Hepatocyte (in vitro differentiated cells): ENCODE results near the gene KRTAP10-5. TPM values are rescaled to one million over a fixed set of nuclear protein-coding genes. Genes with fewer than 3 reads are reported as not detected.

Experiments used
- DNase-seq: peaks from one replicate; pipeline ENCODE4 v3.0.0-alpha.2; 2016; ENCODE audit warnings: low spot score
- H2AFZ ChIP-seq: fragments of 200-600 bp; sonication (generic); 2 replicates; pipeline ENCODE4 v1.6.0; 2016; ENCODE audit warnings: antibody characterized with exemption, mild to moderate bottlenecking
- H3K27ac ChIP-seq: fragments of 200-600 bp; sonication (generic); 2 replicates; pipeline ENCODE4 v1.5.1; 2016; ENCODE audit warnings: mild to moderate bottlenecking
- H3K27me3 ChIP-seq: fragments of 200-600 bp; sonication (generic); 2 replicates; pipeline ENCODE4 v1.6.1; 2016
- H3K36me3 ChIP-seq: fragments of 200-600 bp; sonication (generic); replicated peaks from 2 replicates; pipeline ENCODE4 v1.5.1; 2016; ENCODE audit warnings: low read depth; ENCODE audit not compliant: insufficient read depth
- H3K4me1 ChIP-seq: fragments of 200-600 bp; sonication (generic); 2 replicates; pipeline ENCODE4 v1.5.1; 2016; ENCODE audit warnings: mild to moderate bottlenecking, moderate library complexity; ENCODE audit not compliant: insufficient read depth
- H3K4me2 ChIP-seq: fragments of 200-600 bp; sonication (generic); 2 replicates; pipeline ENCODE4 v1.6.0; 2016
- H3K4me3 ChIP-seq: fragments of 200-600 bp; sonication (generic); 2 replicates; pipeline ENCODE4 v1.5.1; 2016; ENCODE audit warnings: mild to moderate bottlenecking
- H3K79me2 ChIP-seq: fragments of 200-600 bp; sonication (generic); 2 replicates; pipeline ENCODE4 v1.6.0; 2017; ENCODE audit warnings: mild to moderate bottlenecking
- H3K9me2 ChIP-seq: fragments of 200-600 bp; sonication (generic); replicated peaks from 2 replicates; pipeline ENCODE4 v1.6.0; 2017; ENCODE audit warnings: mild to moderate bottlenecking; ENCODE audit not compliant: insufficient read depth
- H3K9me3 ChIP-seq: fragments of 200-600 bp; sonication (generic); 2 replicates; pipeline ENCODE4 v1.5.1; 2016; ENCODE audit warnings: low read depth, mild to moderate bottlenecking
- H4K20me1 ChIP-seq: fragments of 200-600 bp; sonication (generic); 2 replicates; pipeline ENCODE4 v1.6.0; 2016; ENCODE audit warnings: mild to moderate bottlenecking; ENCODE audit not compliant: insufficient read depth, poor library complexity, severe bottlenecking
- EZH2 ChIP-seq: fragments of 200-600 bp; sonication (generic); IDR thresholded peaks from 2 replicates; pipeline ENCODE4 v1.6.1; 2016; ENCODE audit warnings: antibody characterized with exemption, mild to moderate bottlenecking, borderline replicate concordance
- EZH2phosphoT487 ChIP-seq: fragments of 200-600 bp; sonication (generic); IDR thresholded peaks from one replicate; pipeline ENCODE4 v1.6.1; 2018; ENCODE audit warnings: antibody characterized with exemption, mild to moderate bottlenecking, low read depth, moderate library complexity; ENCODE audit not compliant: unreplicated experiment, severe bottlenecking
- WGBS: methylation state at CpG from one replicate; pipeline ENCODE4 v1.1.6; 2016; ENCODE audit warnings: low lambda C conversion rate; ENCODE audit errors: missing lambda C conversion rate; 5-methylcytosine and 5-hydroxymethylcytosine counted together
- polyA plus RNA-seq: library from polyadenylated mRNA; unstranded; fragments of >200 nt; fragmentation: Nextera tagmentation; extraction: Ambion mirVana; gene quantifications from 2 replicates; pipeline ENCODE4 v1.2.1, GENCODE V29; 2016
- total RNA-seq: library from RNA; depleted of rRNA; stranded (reverse); fragments of >200 nt; gene quantifications from 2 replicates; pipeline ENCODE4 v1.2.3, GENCODE V29; 2014
- TF ChIP-seq, protein P1 (sequence below): fragments of 200-600 bp; sonication (generic); IDR thresholded peaks from 2 replicates; pipeline ENCODE4 v1.5.1; 2016; ENCODE audit warnings: antibody characterized with exemption, mild to moderate bottlenecking; ENCODE audit not compliant: poor library complexity

KRTAP10-5 gene
- total and polyA plus RNA-seq, 2 experiments from 2014 or later, result not detected

- Histone ChIP-seq H3K27ac (peak overlapping the region; percentile 45), H2AFZ (no peak overlapping the region), H3K4me2 (no peak overlapping the region), H3K36me3 (no peaks in the 10 kb centered on the region), H4K20me1 (no peaks in the 10 kb centered on the region), H3K79me2 (no peaks in the 10 kb centered on the region), H3K9me3 (peaks cover 7% of the 10 kb centered on the region), H3K4me3 (no peak overlapping the region), H3K4me1 (no peaks in the 10 kb centered on the region), H3K9me2 (no peaks in the 10 kb centered on the region), H3K27me3 (no peaks in the 10 kb centered on the region)
- WGBS, result 82% methylated on average over 24 of the region's 25 CpGs
- no peak for DNase-seq
- TF ChIP-seq EZH2, result no peak
- TF ChIP-seq, protein P1, sequence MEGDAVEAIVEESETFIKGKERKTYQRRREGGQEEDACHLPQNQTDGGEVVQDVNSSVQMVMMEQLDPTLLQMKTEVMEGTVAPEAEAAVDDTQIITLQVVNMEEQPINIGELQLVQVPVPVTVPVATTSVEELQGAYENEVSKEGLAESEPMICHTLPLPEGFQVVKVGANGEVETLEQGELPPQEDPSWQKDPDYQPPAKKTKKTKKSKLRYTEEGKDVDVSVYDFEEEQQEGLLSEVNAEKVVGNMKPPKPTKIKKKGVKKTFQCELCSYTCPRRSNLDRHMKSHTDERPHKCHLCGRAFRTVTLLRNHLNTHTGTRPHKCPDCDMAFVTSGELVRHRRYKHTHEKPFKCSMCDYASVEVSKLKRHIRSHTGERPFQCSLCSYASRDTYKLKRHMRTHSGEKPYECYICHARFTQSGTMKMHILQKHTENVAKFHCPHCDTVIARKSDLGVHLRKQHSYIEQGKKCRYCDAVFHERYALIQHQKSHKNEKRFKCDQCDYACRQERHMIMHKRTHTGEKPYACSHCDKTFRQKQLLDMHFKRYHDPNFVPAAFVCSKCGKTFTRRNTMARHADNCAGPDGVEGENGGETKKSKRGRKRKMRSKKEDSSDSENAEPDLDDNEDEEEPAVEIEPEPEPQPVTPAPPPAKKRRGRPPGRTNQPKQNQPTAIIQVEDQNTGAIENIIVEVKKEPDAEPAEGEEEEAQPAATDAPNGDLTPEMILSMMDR, result no peak
- no peak for TF ChIP-seq EZH2phosphoT487
These were observed 30.7 kb downstream of the KRTAP10-5 start for GRCh38 chr21:44549525-44550211.

DNA sequence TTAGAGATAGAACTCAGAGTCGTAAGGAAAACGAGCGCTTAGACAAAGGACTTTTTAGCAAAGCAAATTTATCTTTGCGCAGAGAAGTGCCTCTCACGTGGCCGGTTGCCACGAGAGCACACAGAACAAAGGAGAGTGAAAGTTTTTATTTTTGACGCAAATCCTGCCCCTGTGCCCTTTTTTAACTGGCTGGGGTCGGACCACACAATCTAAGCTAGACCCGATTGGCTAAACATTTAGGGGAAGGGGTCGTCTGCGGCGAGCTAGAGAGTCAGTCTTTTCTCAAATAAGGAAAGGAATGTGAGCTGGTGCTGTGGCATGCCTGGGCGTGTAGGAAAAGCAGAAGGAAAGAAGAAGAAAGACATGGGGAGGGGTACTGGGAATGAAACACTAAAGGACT lies 31.5 kb downstream of the KRTAP10-5 start:
- H4K20me1 ChIP-seq, result no peaks in the 10 kb centered on the region
- no peak for DNase-seq
- H2AFZ ChIP-seq, result peak overlapping the region; percentile 33
- no peak overlapping the region for H3K4me3 ChIP-seq
- TF ChIP-seq, protein P1, result no peak
- TF ChIP-seq EZH2phosphoT487, result no peak
- no peak for TF ChIP-seq EZH2
- H3K36me3 ChIP-seq, result no peaks in the 10 kb centered on the region
- H3K9me2 ChIP-seq, result no peaks in the 10 kb centered on the region
- no peaks in the 10 kb centered on the region for H3K27me3 ChIP-seq
- peak overlapping the region; percentile 45 for H3K27ac ChIP-seq
- 44% methylated on average over 14 of the region's 14 CpGs for WGBS
- H3K4me2 ChIP-seq, result no peak overlapping the region
- no peaks in the 10 kb centered on the region for H3K79me2 ChIP-seq
- H3K9me3 ChIP-seq, result peaks cover 7% of the 10 kb centered on the region
- H3K4me1 ChIP-seq, result no peaks in the 10 kb centered on the region

GRCh38 chr21:44548381-44548780 lies 32.0 kb downstream of the KRTAP10-5 start:
- Histone ChIP-seq H3K27me3 (no peaks in the 10 kb centered on the region), H3K9me2 (no peaks in the 10 kb centered on the region), H3K4me3 (no peak overlapping the region), H4K20me1 (no peaks in the 10 kb centered on the region), H3K4me1 (no peaks in the 10 kb centered on the region), H3K27ac (peak overlapping the region; percentile 45), H2AFZ (no peak overlapping the region), H3K9me3 (peaks cover 7% of the 10 kb centered on the region), H3K36me3 (no peaks in the 10 kb centered on the region), H3K4me2 (no peak overlapping the region), H3K79me2 (no peaks in the 10 kb centered on the region)
- 82% methylated on average over 13 of the region's 13 CpGs for WGBS
- TF ChIP-seq, protein P1, result no peak
- TF ChIP-seq EZH2phosphoT487 (no peak), EZH2 (no peak)
- DNase-seq, result no peak
